ENCODE results near the gene MCU.

- TF ChIP-seq CTCF (IDR thresholded peaks at IDR 0.05; ENCODE audit: poor library complexity) (no peak), EZH2 (IDR thresholded peaks at IDR 0.05; ENCODE audit: borderline replicate concordance) (no peak), EZH2phosphoT487 (IDR thresholded peaks at IDR 0.05; ENCODE audit: low read depth, severe bottlenecking, unreplicated experiment) (no peak)
These were observed 201.3 kb downstream of the MCU start, which contains the start of gene OIT3 for GRCh38 chr10:72893136-72893798.
